GM11168 (cell line): ENCODE measurements around the gene ARHGEF39.

ENCODE experiments used
- in situ Hi-C: fragments of 300-500 bp; cut with MboI; formaldehyde crosslinking; loops from one replicate; pipeline ENCODE4 v1.12.0; 2022; ENCODE audit warnings: low sequenced_read_pairs; ENCODE audit not compliant: unreplicated experiment

Gene ARHGEF39

GRCh38 chr9:35679091-35679490, 14.1 kb upstream of the ARHGEF39 start:
- in situ Hi-C loops, result no loop called here

DNA sequence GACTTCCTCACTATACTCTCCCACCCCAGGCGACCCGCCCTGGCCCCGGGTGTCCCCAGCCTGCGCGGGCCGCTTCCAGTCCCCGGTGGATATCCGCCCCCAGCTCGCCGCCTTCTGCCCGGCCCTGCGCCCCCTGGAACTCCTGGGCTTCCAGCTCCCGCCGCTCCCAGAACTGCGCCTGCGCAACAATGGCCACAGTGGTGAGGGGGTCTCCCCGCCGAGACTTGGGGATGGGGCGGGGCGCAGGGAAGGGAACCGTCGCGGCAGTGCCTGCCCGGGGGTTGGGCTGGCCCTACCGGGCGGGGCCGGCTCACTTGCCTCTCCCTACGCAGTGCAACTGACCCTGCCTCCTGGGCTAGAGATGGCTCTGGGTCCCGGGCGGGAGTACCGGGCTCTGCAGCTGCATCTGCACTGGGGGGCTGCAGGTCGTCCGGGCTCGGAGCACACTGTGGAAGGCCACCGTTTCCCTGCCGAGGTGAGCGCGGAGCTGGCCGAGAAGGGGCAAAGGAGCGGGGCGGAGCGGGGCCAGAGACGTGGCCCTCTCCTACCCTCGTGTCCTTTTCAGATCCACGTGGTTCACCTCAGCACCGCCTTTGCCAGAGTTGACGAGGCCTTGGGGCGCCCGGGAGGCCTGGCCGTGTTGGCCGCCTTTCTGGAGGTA, 10.9 kb upstream of the ARHGEF39 start:
- in situ Hi-C loops, result no loop called here

DNA sequence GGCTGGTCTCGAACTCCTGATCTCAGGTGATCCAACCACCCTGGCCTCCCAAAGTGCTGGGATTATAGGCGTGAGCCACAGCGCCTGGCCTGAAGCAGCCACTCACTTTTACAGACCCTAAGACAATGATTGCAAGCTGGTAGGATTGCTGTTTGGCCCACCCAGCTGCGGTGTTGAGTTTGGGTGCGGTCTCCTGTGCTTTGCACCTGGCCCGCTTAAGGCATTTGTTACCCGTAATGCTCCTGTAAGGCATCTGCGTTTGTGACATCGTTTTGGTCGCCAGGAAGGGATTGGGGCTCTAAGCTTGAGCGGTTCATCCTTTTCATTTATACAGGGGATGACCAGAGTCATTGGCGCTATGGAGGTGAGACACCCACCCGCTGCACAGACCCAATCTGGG, 10.2 kb upstream of the ARHGEF39 start:
- in situ Hi-C loops, result no loop called here

- in situ Hi-C loops, result no loop called here
Measured at GRCh38 chr9:35674025-35674361, 9.0 kb upstream of the ARHGEF39 start.

DNA sequence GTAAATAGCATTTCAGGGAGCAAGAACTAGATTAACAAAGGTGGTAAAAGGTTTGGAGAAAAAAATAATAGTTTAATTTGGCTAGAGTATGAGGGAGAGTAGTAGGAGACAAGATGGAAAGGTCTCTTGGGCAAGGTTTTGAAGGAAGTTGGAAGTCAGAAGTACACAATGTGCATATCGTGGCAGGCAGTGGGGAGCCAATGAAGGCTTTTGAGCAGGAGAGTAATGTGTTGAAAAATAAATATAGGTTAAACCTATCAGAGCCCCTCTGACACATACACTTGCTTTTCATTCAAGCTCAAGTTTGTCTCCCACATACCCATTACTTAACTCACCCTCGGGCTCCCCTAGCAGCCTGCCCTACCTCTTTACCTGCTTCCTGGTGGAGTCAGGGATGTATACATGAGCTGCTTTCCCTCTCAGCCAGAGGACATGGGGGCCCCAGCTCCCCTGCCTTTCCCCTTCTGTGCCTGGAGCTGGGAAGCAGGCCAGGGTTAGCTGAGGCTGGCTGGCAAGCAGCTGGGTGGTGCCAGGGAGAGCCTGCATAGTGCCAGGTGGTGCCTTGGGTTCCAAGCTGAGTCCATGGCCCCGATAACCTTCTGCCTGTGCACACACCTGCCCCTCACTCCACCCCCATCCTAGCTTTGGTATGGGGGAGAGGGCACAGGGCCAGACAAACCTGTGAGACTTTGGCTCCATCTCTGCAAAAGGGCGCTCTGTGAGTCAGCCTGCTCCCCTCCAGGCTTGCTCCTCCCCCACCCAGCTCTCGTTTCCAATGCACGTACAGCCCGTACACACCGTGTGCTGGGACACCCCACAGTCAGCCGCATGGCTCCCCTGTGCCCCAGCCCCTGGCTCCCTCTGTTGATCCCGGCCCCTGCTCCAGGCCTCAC, 8.4 kb upstream of the ARHGEF39 start, which contains the start of gene CA9:
CA9 (plus strand) TSS at position 797 of the 893 bp plus-strand sequence; CDS start at position 829, 32 bp downstream.
- in situ Hi-C loops, result no loop called here

- in situ Hi-C loops, result no loop called here
Measured at GRCh38 chr9:35669331-35670145, 4.5 kb upstream of the ARHGEF39 start.

- in situ Hi-C loops, result no loop called here
Measured at GRCh38 chr9:35667939-35668338, 2.9 kb upstream of the ARHGEF39 start.

DNA sequence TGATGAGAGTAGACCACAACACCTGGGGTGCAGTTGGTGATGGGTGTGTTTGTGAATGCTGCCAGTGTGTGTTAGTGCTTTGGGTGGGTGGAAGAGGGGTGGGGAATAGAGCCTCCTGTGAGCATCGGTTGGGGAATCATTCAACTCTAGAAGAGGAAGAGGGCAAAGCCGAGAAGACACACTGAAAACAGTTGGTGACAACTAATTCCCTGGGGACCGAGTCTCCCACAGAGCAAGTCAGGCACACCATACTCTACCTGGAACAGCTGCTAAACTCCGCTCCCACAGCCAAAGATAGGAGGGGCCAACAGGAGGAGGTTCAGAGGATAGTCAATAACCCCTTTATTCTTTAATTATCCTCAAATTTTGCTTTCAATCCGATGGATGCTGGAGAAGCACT, 1.6 kb upstream of the ARHGEF39 start:
- in situ Hi-C loops, result no loop called here

DNA sequence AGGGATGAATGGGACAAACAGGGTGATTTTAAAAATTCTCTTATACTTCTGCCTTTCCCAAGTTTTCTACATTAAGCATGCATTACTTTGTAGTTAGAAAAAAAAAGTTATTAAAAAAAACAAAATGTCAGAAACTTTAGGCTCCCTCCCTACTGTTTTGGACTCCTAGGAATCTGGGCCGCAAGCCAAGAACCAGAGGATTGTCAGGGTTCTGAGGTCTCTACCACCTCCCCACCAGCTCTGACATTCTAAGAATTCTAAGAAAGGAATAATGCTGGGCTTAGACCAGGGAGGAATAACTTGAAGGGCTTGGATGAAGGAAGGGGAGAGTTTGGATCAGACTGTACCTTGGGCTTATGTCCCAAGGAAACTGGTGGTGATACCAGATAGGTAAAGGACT, 1.1 kb upstream of the ARHGEF39 start:
- in situ Hi-C loops, result no loop called here

- in situ Hi-C loops, result no loop called here
Measured at GRCh38 chr9:35665471-35665818, 450 bp upstream of the ARHGEF39 start.

- in situ Hi-C loops, result no loop called here
Measured at GRCh38 chr9:35662437-35662836, 2.6 kb downstream of the ARHGEF39 start.

DNA sequence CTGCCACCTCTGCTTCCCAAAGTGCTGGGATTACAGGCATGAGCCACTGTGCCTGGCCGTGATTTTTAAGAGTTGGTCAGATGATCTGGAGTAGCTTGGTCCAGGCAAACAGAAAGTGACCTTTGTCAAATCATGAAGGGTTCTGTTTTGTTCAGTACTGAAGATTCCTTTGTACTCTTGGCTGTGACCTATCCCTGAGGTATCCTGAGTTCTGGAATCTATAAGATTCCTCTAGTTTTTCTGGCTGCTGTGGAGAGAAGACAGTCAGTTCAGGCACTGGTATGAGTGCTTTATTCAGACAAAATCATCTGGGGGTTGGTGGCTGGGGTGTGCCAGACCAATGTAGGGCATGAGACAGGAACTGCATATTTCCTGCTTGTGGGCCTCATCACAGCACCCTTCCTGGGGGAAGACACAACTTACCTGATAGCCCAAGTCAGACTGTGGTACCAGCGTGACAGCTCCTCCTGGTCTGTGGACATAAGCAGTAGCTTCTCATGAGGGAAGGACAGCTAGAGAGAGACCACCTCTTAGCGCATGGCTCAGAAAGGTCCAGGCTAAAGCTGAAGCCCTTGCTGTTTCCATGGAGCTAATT, 3.1 kb downstream of the ARHGEF39 start:
- in situ Hi-C loops, result no loop called here

DNA sequence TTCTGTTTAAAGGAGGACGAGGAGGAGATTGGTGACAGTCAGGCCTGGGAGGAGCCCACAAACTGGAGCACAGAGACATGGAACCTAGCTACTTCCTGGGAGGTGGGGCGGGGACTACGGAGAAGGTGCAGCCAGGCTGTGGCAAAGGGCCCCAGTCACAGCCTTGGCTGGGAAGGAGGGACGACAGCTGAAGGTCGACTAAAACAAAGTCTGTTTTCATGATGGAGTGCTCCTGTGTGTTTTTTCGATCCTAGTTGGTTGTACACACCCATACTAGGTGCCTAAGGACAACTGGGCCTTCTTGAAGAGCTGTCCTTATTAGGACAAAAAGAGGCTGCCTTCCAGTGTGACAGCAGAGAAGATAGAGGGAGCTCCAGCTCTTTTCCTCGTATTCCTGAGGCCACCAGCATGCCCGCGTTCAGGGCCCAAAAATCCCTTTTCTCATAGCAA, 4.0 kb downstream of the ARHGEF39 start:
- in situ Hi-C loops, result no loop called here

GRCh38 chr9:35659340-35659739, 5.7 kb downstream of the ARHGEF39 start:
- in situ Hi-C loops, result no loop called here

GRCh38 chr9:35658968-35659220, 6.1 kb downstream of the ARHGEF39 start:
- in situ Hi-C loops, result no loop called here

- in situ Hi-C loops, result no loop called here
Measured at GRCh38 chr9:35658137-35658967, 6.6 kb downstream of the ARHGEF39 start, which contains the start of gene CCDC107. TSS of gene CCDC107 (plus strand) at chr9:35658292. CDS start at chr9:35658380, 88 bp downstream.

GRCh38 chr9:35657546-35658136, 7.4 kb downstream of the ARHGEF39 start, which contains the start of gene RMRP:
TSS of gene RMRP (minus strand) at chr9:35658019.
- in situ Hi-C loops, result no loop called here

- in situ Hi-C loops, result no loop called here
Measured at GRCh38 chr9:35656831-35657545, 8.0 kb downstream of the ARHGEF39 start.

DNA sequence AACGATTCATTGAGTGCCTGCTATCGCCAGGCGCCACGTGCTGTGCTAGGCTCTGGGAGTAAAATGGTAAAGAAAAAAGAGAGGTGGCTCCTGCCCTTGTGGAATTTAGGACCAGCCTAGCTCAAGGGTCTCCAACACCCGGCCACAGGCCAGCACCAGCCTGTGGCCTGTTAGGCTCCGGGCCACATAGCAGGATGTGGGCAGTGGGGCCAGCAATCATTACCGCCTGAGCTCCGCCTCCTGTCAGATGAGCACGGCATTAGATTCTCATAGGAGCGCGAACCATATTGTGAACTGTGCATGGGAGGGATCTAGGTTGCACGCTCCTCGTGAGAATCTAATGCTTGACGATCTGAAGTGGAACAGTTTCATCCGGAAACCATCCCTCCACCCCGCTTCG, 8.6 kb downstream of the ARHGEF39 start:
- in situ Hi-C loops, result no loop called here
